Stimulated activated CD8-positive, alpha-beta memory T cell treated with anti-CD3 and anti-CD28 coated beads, Interleukin-7, amount 100 ng/mL, for 48 hours (primary cell): Measurements from ENCODE around the gene EGLN3.
"Not testable (repeated sequence)": the region's sequence is repeated elsewhere in the genome, so short reads cannot be mapped to it uniquely, and the experiment has no call there.

ENCODE experiments used
- DNase-seq, 2 donors: peaks; one replicate each; pipeline ENCODE4 v3.0.0-alpha.2; 2020; ENCODE audit warnings: low read depth in 1 of 2; ENCODE audit errors: extremely low read depth in 1 of 2

Gene EGLN3

GRCh38 chr14:33938131-33938949, 12.5 kb downstream of the EGLN3 start:
- DNase-seq = no peak

DNA sequence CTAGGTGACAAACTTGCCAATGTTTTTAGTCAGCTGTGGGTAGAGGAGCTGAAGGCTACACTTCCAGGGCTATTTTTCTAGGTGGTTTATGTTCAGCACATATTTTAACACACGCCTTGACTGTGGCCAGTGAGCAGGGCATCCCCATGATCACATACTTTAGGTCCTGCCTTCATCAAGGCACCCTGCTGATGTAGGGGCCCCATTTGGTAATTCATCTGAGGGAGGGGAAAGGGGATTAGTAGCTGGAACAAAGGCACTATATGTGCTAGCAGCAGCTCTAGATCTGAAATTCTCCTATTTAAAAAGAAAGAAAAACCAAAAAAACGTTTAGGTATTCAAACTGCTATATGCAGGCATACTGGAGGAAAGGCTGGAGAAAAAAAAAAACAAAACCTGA, 14.5 kb downstream of the EGLN3 start:
- DNase-seq = no peak

DNA sequence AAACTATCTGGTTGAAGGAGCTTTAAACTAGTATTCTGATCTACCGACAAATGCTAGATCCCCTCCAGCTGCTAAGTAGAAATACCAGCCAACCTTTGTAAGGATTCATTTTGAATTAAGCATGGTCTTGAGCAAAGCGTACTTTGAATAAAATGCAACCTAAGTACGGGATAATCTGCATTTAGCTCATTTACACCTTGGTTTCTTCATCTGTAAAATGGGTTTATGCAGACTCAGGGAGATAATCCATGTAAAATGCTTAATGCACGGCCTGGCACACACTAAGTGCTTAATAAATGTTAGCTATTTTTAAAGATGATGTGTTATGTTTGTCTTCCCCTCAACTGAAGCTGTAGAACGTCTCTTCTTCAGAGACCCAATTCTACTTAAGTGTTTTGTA, 15.9 kb downstream of the EGLN3 start:
- DNase-seq = no peak

- no peak for DNase-seq
Observed at GRCh38 chr14:33934043-33934750, 16.7 kb downstream of the EGLN3 start.

DNA sequence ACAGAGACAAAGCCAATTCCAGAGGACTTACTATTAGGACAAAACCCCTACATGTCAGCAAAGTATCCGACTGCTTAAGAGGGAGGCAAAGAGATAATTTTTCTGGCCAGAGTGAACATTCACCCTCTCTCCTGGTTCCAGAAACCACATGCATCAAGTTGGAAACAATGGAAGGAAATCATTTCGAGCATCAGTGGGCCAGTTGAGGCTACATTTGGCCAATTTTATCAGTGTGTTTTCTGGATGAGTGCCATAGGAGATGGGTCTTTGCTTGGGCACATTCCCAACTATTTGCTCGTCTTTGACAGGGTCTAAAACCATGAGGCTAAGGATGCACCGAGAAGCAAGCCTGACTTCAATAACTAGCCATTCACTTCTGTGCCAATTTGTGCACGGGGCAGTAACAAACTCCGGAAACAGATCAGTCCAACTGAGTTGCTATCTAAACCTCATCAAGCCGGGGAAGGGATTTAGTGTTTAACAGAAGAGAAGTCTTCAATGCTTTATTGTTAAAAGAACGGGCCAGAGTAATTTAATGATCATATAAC, 17.4 kb downstream of the EGLN3 start:
- DNase-seq = no peak

DNA sequence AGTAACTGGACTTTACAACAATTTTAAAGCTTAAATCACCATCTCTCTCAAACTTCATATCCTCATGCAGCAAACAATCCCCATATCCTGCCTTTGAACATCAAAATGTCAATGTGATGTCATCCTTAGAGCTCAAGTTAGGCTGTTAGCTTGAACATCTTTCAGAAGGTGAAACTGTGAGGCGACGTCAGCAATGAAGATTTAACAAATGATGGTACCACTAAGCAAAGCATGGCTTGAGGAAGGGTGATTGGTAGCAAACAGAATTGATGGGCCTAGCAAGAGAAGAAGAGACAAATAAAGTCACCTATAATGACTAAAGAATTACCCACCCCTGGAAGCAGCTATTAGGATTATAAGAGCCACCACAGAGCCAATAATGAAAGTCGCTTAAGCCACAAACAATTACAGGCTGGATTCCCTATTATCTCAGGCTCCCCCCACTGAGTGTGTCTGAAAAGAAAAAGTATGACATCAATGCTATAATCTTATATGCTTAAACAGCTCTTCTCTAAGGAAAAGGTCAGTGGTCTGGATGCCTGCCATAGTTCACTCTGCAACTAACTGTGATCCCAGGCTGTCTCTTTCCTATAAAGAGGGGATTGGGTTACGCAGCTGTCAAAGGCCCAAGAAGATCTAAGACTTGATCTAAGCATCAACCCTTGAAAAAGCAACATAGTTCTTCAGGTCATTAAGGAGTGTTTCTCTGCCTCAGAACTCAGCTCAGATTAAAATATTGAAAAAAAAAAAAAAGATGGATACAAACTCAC, 18.1 kb downstream of the EGLN3 start:
- no peak for DNase-seq

- no peak for DNase-seq
Observed at GRCh38 chr14:33932033-33932432, 18.8 kb downstream of the EGLN3 start.

- no peak for DNase-seq
Observed at GRCh38 chr14:33931461-33931860, 19.4 kb downstream of the EGLN3 start.

DNA sequence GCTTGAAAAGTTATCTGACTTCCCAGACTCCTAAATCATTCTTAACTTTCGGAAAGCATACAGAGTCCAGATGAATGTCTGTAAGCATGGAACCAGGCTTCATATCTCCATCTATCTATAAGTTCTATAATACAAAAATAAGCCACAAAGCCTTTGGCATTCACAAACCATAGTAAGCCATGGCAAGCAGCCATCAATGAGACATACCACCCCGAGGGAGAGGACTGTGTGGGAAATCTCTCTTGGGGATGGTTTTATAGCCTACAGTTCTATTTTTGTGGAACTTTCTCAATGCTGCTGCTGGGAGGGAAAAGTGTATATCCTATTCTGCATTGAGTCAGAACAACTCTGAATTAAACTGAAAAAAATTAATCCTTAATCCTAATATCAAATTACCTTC, 20.4 kb downstream of the EGLN3 start:
- DNase-seq = no peak

DNA sequence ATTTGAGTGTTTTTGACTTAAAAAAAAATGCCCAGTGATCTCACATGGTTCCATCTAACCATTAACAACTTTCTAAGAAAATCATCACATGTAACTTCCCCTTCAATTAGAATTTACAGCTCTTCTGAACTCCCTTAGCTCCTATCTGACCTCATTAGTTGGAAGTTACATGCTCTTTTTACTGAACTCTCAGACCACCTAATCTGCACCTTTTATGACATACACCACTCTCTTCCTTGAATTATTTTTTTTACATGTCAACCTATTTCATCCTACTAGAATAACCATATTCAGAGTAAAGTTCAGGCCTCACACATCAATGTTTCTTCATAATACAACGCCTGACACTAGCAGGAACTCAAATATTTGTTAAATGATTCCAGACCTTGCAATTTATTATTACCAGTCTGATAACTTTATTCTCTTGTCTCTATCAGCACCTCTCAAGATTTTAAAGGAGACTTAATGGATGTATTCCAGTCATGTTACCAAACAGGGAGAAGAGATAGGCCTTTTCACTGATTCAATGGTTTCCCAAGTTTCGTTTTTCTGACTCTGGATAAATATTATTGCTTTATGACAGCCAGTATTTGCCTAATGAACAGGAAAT, 21.0 kb downstream of the EGLN3 start:
- no peak for DNase-seq

DNA sequence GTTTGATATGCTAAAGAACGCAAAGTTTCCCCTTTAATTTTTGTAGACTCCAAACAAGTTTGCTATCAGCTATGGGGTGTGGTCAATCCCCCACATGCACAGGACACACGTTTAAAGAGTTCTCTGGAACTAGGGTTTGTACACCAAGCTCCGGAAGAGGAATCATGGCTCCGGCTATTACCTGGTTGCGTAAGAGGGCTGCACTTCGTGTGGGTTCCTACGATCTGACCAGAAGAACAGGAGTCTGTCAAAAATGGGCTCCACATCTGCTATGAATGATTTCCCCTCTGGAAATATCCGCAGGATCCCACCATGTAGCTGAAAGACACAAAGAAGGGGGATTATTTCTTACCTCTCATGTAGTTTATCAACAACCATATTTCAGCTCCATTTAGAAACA, 22.0 kb downstream of the EGLN3 start:
- DNase-seq = no peak

DNA sequence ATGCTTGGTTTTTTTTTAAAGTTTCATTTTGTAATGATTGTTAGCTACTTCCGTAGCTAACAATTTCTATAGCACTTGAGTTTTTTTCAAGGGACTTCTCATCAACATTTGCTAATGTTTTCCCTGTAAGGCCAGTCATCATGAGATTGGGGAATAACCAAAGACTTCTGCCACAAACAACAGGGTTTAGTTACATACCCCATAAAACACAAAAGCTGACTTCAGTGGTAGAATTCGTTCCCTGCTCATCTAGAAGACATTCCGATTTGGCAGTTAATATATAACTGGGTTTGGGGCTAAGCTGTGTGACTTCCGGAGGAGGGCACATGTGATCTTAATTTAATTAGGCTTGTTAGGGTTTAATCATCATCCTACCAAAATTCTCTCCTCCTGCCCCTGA, 22.9 kb downstream of the EGLN3 start:
- no peak for DNase-seq

DNA sequence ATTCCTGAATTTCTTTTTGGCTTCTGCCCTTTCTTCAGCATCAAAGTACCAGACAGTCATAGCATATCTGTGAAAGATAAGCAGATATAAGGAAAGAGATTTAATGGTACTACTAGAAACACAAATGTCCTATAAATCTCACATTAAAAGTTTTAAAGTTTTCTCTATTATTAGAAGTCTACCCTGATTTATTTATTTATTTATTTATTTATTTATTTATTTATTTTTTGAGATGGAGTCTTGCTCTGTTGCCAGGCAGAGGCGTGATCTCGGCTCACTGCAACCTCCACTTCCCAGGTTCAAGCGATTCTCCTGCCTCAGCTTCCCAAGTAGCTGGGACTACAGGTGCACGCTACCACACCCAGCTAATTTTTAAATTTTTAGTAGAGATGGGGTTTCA, 23.9 kb downstream of the EGLN3 start:
- not testable (repeated sequence) for DNase-seq

DNA sequence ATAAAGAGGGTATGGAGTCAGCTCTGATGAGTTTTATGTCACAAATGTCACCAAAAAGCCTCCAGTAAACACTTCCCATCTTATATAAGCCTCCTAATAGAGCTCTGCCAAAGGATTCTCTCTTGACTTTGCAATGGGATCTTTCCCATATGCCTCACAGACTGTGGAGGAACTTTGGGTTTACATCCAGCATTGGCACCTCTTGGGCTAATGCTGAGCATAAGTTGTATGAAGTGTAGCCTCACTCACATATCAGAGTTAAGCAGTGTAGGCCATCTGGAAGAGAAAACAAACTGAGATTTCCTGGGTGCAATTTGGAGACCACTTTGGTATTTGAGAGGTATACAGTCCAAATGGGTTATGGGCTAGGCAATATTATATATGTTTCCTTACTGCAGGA, 24.9 kb downstream of the EGLN3 start:
- DNase-seq = no peak

DNA sequence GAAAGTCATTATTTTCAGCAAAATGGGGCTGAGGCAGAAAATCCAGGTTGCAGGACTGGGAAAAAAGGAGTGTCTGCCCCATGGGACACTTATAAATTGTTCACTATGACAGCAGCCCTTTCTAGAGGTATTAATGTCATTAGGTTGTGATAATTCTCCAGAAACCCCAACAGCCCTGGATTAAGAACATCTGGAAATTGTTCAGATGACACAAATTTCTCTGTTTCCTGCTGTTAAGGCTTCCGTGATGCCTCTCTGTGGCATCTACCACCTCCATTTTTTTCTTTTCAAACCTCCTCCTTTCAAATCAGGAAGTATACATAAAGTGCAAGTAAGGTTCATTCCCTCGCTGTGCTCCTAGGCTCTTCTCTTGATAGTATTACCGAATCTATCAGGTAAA, 25.6 kb downstream of the EGLN3 start:
- DNase-seq = no peak

- DNase-seq = no peak
Observed at GRCh38 chr14:33924566-33925100, 26.2 kb downstream of the EGLN3 start.

GRCh38 chr14:33922125-33922524, 28.7 kb downstream of the EGLN3 start:
- DNase-seq = no peak

- no peak for DNase-seq
Observed at GRCh38 chr14:33918256-33918655, 32.6 kb downstream of the EGLN3 start.

DNA sequence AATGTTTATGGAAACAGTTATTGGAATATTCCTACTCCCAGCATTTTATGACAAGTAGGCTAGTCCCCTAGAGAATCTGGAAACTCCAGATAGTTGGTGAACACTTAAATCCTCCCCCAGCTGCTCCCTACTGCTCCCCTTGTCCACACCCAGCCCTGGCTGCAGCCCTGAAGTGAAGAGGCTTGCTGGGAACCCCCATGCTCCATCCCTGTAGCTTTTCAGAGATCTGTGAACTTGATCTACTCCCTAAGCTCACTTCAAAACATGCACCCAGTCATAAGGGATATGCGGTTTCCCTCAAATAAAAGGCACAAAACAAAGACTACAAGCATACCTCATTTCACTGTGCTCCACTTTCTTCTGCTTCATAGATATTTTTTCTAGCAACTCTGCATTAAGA, 33.2 kb downstream of the EGLN3 start:
- no peak for DNase-seq

DNA sequence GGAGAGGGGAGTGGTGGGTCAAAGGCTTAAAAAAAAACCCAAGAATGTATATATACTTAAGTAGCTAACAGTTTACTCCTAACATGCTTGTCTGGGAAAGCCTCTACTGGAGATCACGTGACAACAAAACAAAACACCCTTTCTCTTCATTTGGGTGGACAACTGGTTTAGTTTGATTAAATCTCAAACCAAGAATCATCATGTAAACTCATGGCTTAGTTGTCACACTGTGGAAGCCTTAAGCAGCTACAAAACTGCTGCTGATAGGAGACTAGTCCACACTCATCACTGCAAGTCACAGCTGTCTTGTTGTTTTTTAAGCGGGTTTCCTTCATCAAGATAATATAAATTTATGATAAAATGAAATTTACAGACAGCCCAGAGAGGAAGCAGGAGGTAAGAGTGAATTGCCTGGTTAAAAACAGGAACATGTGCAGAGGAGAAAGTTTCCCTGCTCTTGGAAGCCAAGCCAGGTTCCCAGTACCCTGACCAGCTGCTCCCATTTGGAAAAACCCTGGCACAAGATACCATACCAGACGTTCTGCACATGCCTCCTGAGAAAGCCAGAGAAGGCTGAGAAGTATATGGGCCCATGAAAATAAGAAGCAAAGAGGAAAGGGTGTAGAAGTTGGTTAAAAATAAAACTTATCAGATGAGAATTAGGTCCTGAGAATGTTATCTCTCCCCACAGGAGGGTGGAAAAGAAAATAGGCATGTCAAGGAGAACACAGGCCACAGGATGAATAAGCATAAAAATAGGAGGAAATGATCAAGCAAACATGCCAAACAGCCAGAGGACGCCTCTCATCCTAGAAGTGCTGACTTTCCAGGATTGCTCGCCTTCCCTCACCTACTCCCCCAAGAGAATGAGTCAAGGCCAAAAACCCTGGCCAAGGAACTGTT, 34.0 kb downstream of the EGLN3 start:
- no peak for DNase-seq
